HG03469 (cell line): Measurements from ENCODE around the gene KLHL29.
A peak's percentile ranks its signal among the peaks of the same experiment; 100 is the strongest.

ENCODE experiments used
- ATAC-seq: cut with Tn5 transposase; IDR thresholded peaks from one replicate; pipeline ENCODE4 v1.9.1; 2021; ENCODE audit warnings: mild to moderate bottlenecking, moderate library complexity, moderate number of reproducible peaks; ENCODE audit not compliant: unreplicated experiment

KLHL29 gene

DNA sequence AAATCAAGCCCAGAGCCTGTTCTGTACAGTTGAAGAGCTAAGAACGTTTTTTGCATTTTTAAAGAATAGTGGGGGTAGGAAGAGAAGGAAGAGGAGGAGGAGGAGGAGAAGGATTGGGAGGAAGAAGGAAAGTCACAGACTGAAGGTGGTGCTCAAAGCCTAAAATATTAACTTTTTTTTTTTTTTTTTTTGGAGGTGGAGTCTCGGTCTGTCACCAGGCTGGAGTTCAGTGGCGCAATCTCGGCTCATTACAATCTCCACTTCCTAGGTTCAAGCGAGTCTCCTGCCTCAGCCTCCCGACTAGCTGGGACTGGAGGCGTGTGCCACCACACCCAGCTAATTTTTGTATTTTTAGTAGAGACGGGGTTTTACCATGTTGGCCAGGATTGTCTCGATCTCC is 18.3 kb upstream of the KLHL29 start:
- ATAC-seq, result no peak

DNA sequence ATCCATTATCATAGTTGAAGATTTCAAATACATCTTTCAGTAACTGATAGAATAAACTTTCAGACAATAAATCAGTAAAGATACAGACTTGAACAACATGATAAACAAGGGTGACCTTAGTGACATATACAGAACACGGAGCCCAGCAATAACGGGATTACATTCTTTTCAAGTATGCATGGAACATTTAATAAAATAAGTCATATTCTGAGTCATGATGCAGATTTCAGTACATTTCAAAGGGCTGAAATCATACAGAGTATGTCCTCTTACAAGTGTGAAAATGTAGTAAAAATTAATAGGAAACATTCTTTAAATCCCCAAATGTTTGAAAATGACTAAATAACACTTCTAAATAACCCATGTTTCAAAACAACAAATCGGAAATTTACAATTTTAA is 17.2 kb upstream of the KLHL29 start:
- ATAC-seq, result no peak

- ATAC-seq, result no peak
Observed at GRCh38 chr2:23373666-23374065, 11.3 kb upstream of the KLHL29 start.

GRCh38 chr2:23375448-23375847 is 9.5 kb upstream of the KLHL29 start:
- peak; percentile 35 for ATAC-seq

DNA sequence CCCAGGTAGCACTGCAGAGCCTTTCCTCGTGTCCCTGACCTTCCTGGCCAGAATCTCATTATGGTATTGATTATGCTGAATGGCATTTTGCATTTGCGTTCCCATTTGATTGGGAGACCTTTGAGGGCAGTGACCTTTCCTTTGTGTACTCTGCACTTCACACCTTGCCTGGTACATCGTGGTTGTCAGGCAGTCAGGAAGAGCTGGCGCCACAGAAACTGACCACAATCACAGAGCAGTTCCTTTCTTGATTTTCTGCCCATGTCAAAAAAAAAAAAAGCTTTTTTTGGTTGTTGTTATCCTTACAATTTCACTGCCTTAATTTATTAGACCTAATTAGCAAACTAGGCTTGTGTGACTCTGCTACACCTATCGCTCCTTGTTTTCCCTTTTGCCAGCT is 8.9 kb upstream of the KLHL29 start:
- ATAC-seq, result no peak

- ATAC-seq, result no peak
Observed at GRCh38 chr2:23376972-23377371, 8.0 kb upstream of the KLHL29 start.

GRCh38 chr2:23377771-23378170 is 7.2 kb upstream of the KLHL29 start:
- ATAC-seq, result no peak

DNA sequence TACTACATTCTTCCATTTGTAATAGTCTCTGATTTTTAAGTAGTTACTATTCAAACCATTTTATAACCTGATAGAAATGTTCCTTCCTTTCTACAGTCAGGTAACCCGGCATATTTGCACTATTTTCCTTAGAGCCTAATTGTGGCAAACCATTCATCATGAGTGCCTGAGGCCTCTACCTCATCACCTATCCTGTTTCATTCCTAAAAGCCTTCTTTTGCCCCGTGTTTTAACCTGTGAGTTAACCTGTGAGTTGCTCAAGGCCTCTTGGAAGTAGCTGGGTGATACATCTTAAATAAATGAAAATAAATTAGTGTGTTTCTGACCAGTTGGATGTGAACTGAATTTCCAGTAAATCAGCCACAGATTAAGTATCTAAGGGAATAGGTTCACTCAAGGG is 6.5 kb upstream of the KLHL29 start:
- no peak for ATAC-seq

DNA sequence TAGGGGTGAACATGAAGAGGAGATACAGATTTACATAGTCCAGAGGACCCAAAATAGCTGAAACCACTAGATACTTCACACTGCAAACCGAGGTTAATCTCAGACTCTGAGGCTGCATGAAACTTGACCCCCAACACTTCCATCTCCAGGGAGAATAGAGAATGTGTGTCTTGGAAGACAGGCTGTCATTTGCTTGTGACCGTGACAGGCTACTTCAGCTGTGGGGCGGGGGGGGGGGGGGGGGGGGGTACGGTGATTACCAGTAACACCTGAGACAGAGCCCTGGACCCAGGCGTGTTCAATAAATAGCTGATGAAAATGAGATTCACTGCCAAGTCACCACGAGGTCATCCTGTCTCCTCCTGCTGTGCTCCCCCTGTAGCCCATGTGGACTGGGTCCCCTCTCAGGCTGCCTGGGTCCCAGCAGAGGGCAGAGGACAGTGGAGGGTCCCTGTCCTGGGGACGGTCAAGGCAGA is 5.7 kb upstream of the KLHL29 start:
- ATAC-seq, result peak; percentile 62

DNA sequence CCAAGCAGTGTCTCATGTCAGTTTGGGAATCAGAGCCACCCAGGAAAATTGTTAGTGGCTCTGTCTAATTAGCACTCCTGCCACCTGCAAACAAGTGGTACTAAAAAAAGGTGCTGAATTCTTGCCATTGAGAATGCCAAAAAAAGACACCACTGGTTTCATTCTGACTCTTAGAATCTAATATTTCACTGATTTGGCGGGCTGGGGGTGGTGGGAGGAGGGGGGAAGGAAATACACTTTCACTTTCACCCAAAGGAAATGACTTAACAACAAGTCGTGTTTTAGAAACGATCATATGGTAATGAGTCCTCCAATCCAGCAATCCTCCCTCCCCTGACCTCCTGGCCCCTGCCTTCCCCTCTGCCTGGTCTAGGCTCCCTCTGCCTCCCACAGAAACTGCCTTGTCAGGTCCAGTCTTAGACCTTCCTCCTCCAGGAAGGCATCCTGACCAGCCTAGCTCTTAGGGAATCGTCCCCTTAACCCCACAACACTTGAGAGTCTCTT is 4.4 kb upstream of the KLHL29 start:
- peak; percentile 19 for ATAC-seq

DNA sequence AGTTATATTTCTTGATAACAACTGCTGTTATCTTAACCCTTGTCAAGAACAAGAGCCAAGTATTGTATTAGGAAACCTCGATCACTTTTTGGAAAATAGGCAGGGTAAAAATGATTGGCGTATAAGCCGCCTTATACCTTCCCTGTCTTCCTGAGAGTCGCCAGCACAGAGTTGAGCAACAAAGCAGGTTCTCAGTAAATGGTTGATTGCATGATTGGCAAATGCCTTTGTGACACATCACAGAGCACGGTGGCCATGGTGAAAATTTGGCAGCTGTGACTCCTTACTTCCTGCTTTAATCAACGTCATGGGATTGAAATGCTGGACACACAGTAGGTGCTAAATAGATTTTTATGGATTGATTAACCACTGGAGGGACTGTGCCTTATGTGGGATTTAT is 3.9 kb upstream of the KLHL29 start:
- no peak for ATAC-seq

- no peak for ATAC-seq
Observed at GRCh38 chr2:23381485-23381884, 3.5 kb upstream of the KLHL29 start.

DNA sequence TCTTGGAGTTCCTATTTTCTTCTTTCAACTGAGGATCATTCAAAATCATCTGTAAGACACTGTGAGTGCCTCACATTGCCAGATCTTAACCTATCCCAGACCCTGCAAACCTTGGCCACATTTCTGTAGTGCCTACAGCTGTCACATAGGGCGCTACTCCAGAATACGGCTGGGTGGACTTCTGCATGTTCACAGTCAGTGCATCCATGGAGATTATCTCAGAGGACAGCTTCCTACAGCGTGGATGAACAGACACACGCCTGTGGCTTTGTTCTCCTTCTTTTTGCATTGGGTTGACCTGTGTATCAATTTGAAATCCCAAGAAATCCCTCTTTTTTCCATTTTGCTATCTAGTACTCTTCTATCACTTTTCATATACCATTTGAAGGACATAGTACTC is 1.9 kb upstream of the KLHL29 start:
- ATAC-seq, result no peak

DNA sequence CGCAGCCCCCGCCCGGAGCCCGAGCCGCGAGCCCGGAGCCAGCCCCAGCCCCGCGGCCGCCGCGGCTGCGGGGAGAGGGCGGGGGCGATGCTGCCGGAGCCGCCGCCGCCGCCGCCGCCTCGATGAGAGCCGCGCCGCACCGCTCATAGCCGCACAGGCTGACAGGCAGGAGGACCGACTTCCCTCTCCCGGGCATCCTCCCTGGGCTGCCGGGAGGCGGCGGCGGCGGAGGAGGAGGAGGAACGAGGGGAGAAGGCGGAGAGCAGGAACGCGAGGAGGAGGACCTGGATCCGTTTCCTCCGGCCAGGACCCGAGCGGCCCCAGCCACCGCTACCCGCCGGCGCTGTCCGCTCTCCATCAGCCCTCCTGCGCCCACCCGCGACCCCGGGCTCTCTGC is 370 bp downstream of the KLHL29 start:
- peak; percentile 16 for ATAC-seq

DNA sequence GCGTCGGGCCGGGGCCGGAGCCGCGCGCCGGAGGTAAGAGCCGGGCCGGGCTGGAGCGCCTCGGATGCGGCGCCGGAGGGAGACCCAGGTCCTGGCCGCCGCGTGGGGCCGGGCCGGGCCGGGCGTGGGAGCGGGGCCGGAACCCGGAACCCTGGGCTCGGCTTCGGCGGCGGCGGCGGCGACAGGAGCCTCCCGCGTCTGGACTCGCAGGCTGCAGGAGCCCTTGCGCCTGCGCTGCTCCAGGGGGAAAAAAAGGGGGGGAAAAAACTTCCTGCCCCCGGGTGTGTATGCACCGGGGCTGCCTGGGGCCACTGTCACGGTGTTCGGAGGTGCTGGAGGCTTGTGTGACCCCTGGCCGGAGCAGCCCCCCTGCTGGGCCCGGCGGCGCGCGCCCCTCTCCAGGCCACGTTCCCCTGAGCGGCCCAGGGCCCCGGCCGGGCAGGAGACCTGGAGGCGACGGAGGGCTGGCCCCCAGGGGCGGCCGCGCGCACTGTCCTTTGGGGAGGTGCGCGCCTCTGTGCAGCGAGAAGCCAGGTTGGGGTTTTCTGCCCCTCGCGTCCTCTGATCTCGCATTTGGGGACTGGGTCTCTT is 864 bp downstream of the KLHL29 start:
- no peak for ATAC-seq

DNA sequence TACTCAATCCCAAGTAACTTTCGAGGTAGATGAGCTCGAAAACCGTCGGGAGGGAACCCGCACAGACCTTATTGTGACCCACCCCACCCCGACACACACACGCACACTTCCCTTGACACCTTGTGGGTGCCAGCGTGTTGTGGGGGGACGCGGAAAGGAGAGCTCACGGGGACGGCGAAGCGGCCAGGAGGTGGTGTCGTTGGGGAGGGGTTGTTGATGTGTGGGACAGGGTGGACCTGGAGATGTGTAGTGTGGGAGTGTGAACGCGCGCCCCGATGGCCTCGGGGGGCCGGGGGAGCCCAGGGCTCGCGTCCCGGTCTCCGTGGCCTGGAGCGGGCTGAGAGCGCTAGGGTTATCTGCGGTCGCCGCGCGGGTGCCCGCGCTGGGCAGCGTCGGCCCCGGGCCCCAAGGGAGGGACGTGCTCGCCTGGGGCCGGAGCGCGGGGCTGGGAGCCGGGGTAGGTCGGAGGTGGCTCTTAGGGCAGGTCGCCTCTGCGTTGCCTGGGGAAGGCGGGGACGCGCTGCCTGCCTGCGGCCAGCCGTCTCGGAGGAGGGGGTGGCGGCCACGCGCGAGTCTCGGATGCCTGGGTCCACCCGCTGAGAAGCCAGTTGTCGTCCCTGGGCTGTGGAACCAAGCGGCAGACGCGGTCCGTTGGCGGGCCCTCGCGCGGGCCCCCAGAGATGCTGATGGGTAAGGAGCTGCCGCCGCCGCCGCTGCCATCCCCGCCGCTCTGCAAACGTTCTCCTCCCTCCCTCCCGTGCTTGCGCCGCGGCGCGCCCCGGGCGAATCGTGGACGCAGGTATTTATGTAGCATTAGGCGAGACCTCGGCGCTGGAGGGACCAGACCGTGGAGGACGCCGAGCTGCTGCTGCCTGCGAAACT is 1.6 kb downstream of the KLHL29 start:
- ATAC-seq, result no peak

DNA sequence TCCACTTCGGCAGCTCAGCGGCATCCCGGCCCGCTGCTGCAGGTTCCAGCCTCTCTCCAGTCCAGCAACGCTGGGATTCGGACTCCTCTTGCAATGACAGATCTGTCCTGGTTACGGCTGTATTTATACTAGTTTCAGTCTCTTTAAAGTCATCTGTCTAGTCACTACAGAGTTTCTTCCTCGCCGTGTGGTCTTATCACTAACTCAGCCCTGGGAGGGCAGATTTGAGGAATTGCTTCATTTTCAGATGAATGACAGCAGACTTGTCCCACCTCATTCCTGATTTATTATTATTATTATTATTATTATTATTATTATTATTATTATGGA is 2.2 kb downstream of the KLHL29 start:
- ATAC-seq, result no peak

DNA sequence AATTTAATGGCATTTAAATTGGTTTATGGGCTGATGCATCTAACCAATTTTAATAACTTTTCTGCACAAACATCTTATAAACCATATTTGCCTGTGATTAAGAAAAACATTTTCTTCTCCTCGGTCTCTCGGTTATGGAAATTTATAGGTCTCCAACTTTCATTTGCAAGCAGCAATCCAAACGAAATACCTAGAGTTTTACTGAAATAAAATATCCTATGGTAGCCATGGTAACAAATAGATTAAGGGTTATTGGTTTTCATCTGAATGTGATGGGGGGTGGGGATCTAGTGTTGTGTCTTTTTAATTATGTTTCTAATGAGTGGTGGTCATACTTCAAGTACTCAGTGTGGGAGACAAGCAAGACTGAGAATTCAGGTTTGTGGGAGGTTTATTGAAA is 2.9 kb downstream of the KLHL29 start:
- no peak for ATAC-seq

- ATAC-seq, result no peak
Observed at GRCh38 chr2:23388294-23388693, 3.3 kb downstream of the KLHL29 start.

GRCh38 chr2:23388756-23389514 is 4.0 kb downstream of the KLHL29 start:
- no peak for ATAC-seq

DNA sequence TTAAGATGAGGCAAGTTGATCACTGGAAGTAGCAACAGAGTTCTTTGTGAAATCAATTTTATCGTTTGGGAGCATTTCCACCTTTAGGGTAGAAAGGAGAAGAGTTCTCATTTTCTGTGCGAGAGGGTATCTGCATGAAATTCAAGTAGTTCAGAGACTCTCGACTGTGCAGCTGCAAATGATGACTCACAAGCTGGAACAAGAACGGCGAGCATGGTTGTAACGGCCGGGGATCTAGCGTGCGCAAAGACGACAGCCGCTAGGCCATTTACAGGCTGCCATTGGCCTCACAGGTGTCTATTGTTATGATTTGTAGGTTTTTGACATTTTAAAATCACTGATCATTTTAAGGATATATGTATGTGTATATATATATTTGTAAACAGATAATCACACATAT is 5.2 kb downstream of the KLHL29 start:
- ATAC-seq, result no peak
